Liver (tissue), 9 donors: ENCODE data around the gene GCLC. TPM values are rescaled to one million over a fixed set of nuclear protein-coding genes. Genes with fewer than 3 reads are reported as not detected.

Experiments used
- DNase-seq: peaks from one replicate; pipeline ENCODE4 v3.0.0-alpha.2; 2017; ENCODE audit warnings: low spot score
- H3K27ac ChIP-seq, 2 donors: one replicate each; pipeline ENCODE4 v1.7.0; 2013; ENCODE audit warnings: inconsistent platforms in 2 of 2, low read length in 2 of 2, control low read depth in 1 of 2, low read depth in 1 of 2, mild to moderate bottlenecking in 1 of 2
- H3K27me3 ChIP-seq, 4 donors: one replicate each; pipeline versions ENCODE4 v1.6.1 to v1.7.0; 2013; ENCODE audit warnings: low read length in 3 of 4, inconsistent platforms in 1 of 4, mild to moderate bottlenecking in 1 of 4, moderate library complexity in 1 of 4; ENCODE audit not compliant: control insufficient read depth in 4 of 4, insufficient read depth in 4 of 4
- H3K36me3 ChIP-seq, 4 donors: one replicate each; pipeline versions ENCODE4 v1.6.1 to v1.7.0; 2013; ENCODE audit warnings: low read length in 3 of 4, mild to moderate bottlenecking in 3 of 4, low read depth in 1 of 4, moderate library complexity in 1 of 4; ENCODE audit not compliant: control insufficient read depth in 4 of 4, insufficient read depth in 3 of 4
- H3K4me1 ChIP-seq, 4 donors: one replicate each; pipeline versions ENCODE4 v1.6.1 to v1.7.0; 2013; ENCODE audit warnings: low read length in 3 of 4, mild to moderate bottlenecking in 3 of 4, moderate library complexity in 1 of 4; ENCODE audit not compliant: control insufficient read depth in 4 of 4, insufficient read depth in 4 of 4
- H3K4me3 ChIP-seq, 3 donors: one replicate each; pipeline versions ENCODE4 v1.6.1 to v1.7.0; 2013; ENCODE audit warnings: low read length in 3 of 3, control low read depth in 1 of 3, low read depth in 1 of 3, mild to moderate bottlenecking in 1 of 3
- H3K9ac ChIP-seq, 2 donors: one replicate each; pipeline ENCODE4 v1.7.0; 2013; ENCODE audit warnings: low read length in 2 of 2, mild to moderate bottlenecking in 2 of 2, moderate library complexity in 2 of 2, control low read depth in 1 of 2, low read depth in 1 of 2
- H3K9me3 ChIP-seq, 4 donors: one replicate each; pipeline versions ENCODE4 v1.6.1 to v1.7.0; 2013; ENCODE audit warnings: low read length in 3 of 4; ENCODE audit not compliant: control insufficient read depth in 4 of 4
- CTCF ChIP-seq: fragments of 150-350 bp; IDR thresholded peaks from 2 replicates; pipeline ENCODE4 v1.5.1; 2017; ENCODE audit warnings: improper control_type of control experiment, low read depth, low read length; ENCODE audit not compliant: missing input control
- EGR1 ChIP-seq, 2 donors: IDR thresholded peaks; 2 replicates each; pipeline ENCODE4 v1.6.1; 2016 to 2018; ENCODE audit warnings: antibody characterized with exemption in 2 of 2, low read depth in 2 of 2
- FOXA1 ChIP-seq: IDR thresholded peaks from 2 replicates; pipeline ENCODE4 v1.6.1; 2016; ENCODE audit warnings: antibody characterized with exemption
- FOXA2 ChIP-seq: IDR thresholded peaks from 2 replicates; pipeline ENCODE4 v1.6.1; 2016; ENCODE audit warnings: antibody characterized with exemption
- GABPA ChIP-seq, 2 donors: IDR thresholded peaks in 1 of 2; conservative IDR thresholded peaks in 1 of 2; 2 replicates each; pipeline ENCODE4 v1.6.1; 2016; ENCODE audit warnings: antibody characterized with exemption in 2 of 2, mild to moderate bottlenecking in 1 of 2, moderate library complexity in 1 of 2
- HNF4A ChIP-seq, 2 donors: conservative IDR thresholded peaks; 2 replicates each; pipeline ENCODE4 v1.6.1; 2016; ENCODE audit warnings: antibody characterized with exemption in 2 of 2, mild to moderate bottlenecking in 2 of 2
- HNF4G ChIP-seq: IDR thresholded peaks from 2 replicates; pipeline ENCODE4 v1.6.1; 2016; ENCODE audit warnings: antibody characterized with exemption
- JUND ChIP-seq, 2 donors: IDR thresholded peaks; 2 replicates each; pipeline ENCODE4 v1.6.1; 2016; ENCODE audit warnings: antibody characterized with exemption in 2 of 2
- NR2F2 ChIP-seq: IDR thresholded peaks from 2 replicates; pipeline ENCODE4 v1.6.1; 2016; ENCODE audit warnings: antibody characterized with exemption
- RAD21 ChIP-seq, 2 donors: IDR thresholded peaks; 2 replicates each; pipeline ENCODE4 v1.6.1; 2016; ENCODE audit warnings: antibody characterized with exemption in 2 of 2, mild to moderate bottlenecking in 2 of 2
- RXRA ChIP-seq, 2 donors: IDR thresholded peaks; 2 replicates each; pipeline ENCODE4 v1.6.1; 2017 to 2018; ENCODE audit warnings: antibody characterized with exemption in 2 of 2, mild to moderate bottlenecking in 1 of 2
- SP1 ChIP-seq: IDR thresholded peaks from 2 replicates; pipeline ENCODE4 v1.6.1; 2018; ENCODE audit warnings: antibody characterized with exemption, mild to moderate bottlenecking
- TAF1 ChIP-seq: conservative IDR thresholded peaks from 2 replicates; pipeline ENCODE4 v1.6.1; 2016; ENCODE audit warnings: antibody characterized with exemption, mild to moderate bottlenecking
- YY1 ChIP-seq: IDR thresholded peaks from 2 replicates; pipeline ENCODE4 v1.6.1; 2016; ENCODE audit warnings: antibody characterized with exemption, mild to moderate bottlenecking
- WGBS: extraction: QIAGEN DNeasy Blood & Tissue Kit; methylation state at CpG from one replicate; pipeline ENCODE4 v1.1.7; 2013; 5-methylcytosine and 5-hydroxymethylcytosine counted together
- polyA plus RNA-seq, 2 donors: library from polyadenylated mRNA; stranded (reverse) in 1 of 2; unstranded in 1 of 2; fragments of 200-250 nt in 1 of 2; fragments of >200 nt in 1 of 2; fragmentation: Nextera tagmentation in 1 of 2; extraction: Ambion mirVana in 1 of 2; gene quantifications; one replicate each; pipeline versions ENCODE4 v1.2.1 to v1.2.3, GENCODE V29; 2013 to 2015
- total RNA-seq, 2 donors: library from RNA; depleted of rRNA; stranded (reverse); fragments of >200 nt; gene quantifications; one replicate each; pipeline ENCODE4 v1.2.3, GENCODE V29; 2014
- TF ChIP-seq, protein P1 (sequence below): IDR thresholded peaks from 2 replicates; pipeline ENCODE4 v1.6.1; 2016; ENCODE audit warnings: antibody characterized with exemption
- TF ChIP-seq, protein P2 (sequence below): IDR thresholded peaks from 2 replicates; pipeline ENCODE4 v1.6.1; 2016; ENCODE audit warnings: antibody characterized with exemption, mild to moderate bottlenecking
- TF ChIP-seq, protein P3 (sequence below): IDR thresholded peaks from 2 replicates; pipeline ENCODE4 v1.6.1; 2016; ENCODE audit warnings: antibody characterized with exemption
- TF ChIP-seq, protein P4 (sequence below): IDR thresholded peaks from 2 replicates; pipeline ENCODE4 v1.6.1; 2016; ENCODE audit warnings: antibody characterized with exemption
- donor health status: healthy.
- donor health status: healthy.
- donor health status: healthy.
- donor health status: healthy.
- donor health status: healthy.

The GCLC gene
- total and polyA plus RNA-seq, 4 donors: 28.6 to 135 (median 79.8) TPM

DNA sequence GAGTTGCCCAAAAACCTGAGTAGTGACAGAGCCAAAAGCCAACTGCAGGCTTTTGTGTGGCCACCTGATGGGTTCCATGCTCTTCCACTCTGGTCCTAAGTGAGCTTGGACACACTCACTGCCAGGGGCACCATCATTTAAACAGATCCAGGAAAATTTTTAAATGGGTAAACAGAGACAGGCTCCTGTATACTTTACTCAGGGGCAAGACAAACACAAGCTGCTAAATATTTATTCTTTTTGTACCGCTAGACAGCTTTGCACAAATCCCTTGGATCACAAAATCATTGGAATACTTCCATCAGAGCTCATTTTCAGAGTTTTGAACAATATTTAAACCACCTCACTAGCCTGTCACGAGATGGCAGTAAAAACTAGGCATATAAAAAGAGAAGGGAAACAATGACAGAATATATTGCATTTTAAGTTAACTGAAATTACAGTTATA, 31.4 kb downstream of the GCLC start:
- DNase-seq: no peak
- WGBS: 30% methylated on average over 2 of the region's 2 CpGs
- no peak overlapping the region for H3K4me3 ChIP-seq
- no peak overlapping the region for H3K9ac ChIP-seq
- peak overlapping the region in 1 of 2 donors; percentile 51 for H3K27ac ChIP-seq
- H3K4me1 ChIP-seq: peaks cover 4 to 67% (median 53%) of the 10 kb centered on the region in 4 donors
- no peaks in the 10 kb centered on the region for H3K27me3 ChIP-seq
- H3K36me3 ChIP-seq: peaks cover 0 to 14% (median 7%) of the 10 kb centered on the region in 4 donors
- TF ChIP-seq YY1 (peak; percentile 89), TAF1 (no peak), JUND (IDR thresholded peaks at IDR 0.05) (peak; percentile 32 to 75), FOXA2 (peak; percentile 85), NR2F2 (no peak), SP1 (peak; percentile 59), RAD21 (IDR thresholded peaks at IDR 0.05) (peak; percentile 78 to 91), GABPA (IDR thresholded peaks at IDR 0.05 in 1 of 2, conservative IDR thresholded peaks at IDR 0.05 in 1 of 2) (no peak), RXRA (IDR thresholded peaks at IDR 0.05) (peak; percentile 56 to 65), EGR1 (IDR thresholded peaks at IDR 0.05; ENCODE audit: low read depth in 2 of 2) (no peak), HNF4G (peak; percentile 25), CTCF (peak; percentile 41), FOXA1 (peak; percentile 42), HNF4A (conservative IDR thresholded peaks at IDR 0.05) (peak; percentile 60 to 72)
- TF ChIP-seq, protein P1, sequence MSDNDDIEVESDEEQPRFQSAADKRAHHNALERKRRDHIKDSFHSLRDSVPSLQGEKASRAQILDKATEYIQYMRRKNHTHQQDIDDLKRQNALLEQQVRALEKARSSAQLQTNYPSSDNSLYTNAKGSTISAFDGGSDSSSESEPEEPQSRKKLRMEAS: peak; percentile 49
- TF ChIP-seq, protein P2, sequence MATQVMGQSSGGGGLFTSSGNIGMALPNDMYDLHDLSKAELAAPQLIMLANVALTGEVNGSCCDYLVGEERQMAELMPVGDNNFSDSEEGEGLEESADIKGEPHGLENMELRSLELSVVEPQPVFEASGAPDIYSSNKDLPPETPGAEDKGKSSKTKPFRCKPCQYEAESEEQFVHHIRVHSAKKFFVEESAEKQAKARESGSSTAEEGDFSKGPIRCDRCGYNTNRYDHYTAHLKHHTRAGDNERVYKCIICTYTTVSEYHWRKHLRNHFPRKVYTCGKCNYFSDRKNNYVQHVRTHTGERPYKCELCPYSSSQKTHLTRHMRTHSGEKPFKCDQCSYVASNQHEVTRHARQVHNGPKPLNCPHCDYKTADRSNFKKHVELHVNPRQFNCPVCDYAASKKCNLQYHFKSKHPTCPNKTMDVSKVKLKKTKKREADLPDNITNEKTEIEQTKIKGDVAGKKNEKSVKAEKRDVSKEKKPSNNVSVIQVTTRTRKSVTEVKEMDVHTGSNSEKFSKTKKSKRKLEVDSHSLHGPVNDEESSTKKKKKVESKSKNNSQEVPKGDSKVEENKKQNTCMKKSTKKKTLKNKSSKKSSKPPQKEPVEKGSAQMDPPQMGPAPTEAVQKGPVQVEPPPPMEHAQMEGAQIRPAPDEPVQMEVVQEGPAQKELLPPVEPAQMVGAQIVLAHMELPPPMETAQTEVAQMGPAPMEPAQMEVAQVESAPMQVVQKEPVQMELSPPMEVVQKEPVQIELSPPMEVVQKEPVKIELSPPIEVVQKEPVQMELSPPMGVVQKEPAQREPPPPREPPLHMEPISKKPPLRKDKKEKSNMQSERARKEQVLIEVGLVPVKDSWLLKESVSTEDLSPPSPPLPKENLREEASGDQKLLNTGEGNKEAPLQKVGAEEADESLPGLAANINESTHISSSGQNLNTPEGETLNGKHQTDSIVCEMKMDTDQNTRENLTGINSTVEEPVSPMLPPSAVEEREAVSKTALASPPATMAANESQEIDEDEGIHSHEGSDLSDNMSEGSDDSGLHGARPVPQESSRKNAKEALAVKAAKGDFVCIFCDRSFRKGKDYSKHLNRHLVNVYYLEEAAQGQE: peak; percentile 20
- TF ChIP-seq, protein P3, sequence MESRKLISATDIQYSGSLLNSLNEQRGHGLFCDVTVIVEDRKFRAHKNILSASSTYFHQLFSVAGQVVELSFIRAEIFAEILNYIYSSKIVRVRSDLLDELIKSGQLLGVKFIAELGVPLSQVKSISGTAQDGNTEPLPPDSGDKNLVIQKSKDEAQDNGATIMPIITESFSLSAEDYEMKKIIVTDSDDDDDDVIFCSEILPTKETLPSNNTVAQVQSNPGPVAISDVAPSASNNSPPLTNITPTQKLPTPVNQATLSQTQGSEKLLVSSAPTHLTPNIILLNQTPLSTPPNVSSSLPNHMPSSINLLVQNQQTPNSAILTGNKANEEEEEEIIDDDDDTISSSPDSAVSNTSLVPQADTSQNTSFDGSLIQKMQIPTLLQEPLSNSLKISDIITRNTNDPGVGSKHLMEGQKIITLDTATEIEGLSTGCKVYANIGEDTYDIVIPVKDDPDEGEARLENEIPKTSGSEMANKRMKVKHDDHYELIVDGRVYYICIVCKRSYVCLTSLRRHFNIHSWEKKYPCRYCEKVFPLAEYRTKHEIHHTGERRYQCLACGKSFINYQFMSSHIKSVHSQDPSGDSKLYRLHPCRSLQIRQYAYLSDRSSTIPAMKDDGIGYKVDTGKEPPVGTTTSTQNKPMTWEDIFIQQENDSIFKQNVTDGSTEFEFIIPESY: peak; percentile 50
- TF ChIP-seq, protein P4, sequence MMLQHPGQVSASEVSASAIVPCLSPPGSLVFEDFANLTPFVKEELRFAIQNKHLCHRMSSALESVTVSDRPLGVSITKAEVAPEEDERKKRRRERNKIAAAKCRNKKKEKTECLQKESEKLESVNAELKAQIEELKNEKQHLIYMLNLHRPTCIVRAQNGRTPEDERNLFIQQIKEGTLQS: no peak
- no peaks in the 10 kb centered on the region for H3K9me3 ChIP-seq
